Stimulated activated naive CD8-positive, alpha-beta T cell treated with anti-CD3 and anti-CD28 coated beads, Interleukin-15, Interleukin-2, amounts not matched to agents 100 U/mL and 50 U/mL, for 24 hours (primary cell): ENCODE measurements around the gene CXCR6.
"Not testable (repeated sequence)": the region's sequence is repeated elsewhere in the genome, so short reads cannot be mapped to it uniquely, and the experiment has no call there.

Source experiments
- ATAC-seq: fragments of 150-1000 bp; cut with Tn5 transposase; one replicate; pipeline ENCODE4 v1.10.0; 2021
- DNase-seq: peaks from one replicate; pipeline ENCODE4 v3.0.0; 2021

CXCR6 gene

DNA sequence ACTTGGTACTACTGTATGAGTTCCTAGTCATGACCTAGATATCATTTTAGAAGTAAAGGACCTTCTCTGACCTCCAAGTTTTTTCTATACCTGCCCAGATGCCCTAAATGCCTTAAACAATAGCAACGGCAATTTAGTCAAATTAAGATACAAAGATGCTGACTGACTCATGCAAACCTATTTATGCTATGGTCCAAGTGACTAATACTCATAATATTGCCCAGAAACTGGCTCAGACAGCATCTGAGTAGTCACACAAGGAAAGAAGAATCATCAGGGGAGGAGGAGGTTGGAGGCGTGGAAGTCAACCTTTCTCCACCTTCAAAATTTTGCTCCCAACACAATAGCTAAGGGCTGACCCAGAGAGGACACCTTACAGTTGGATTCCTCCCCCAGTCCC lies 45.5 kb downstream of the CXCR6 start:
- ATAC-seq: peak; percentile 48

DNA sequence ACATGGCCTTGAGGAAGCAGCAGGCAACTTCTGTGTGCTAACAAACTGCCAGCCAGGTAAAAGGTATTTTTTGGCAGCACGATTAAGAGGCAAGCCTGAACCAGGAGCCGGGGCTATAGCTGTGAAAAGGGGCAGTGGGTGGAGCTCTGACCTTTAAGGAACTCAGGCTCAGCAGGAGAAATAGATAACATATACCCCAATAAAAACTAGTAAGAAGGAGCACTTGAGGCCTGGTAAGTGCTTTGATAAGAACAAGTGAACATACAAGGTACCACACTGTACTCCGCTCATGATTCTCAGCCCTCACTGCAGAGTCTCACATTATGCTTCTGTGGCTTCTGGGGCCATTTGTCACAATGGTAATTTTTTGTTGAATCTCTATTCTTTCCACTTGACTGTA lies 46.9 kb downstream of the CXCR6 start:
- DNase-seq: no peak
- no peak for ATAC-seq

More for the DNA sequence above, 45.5 kb downstream of the CXCR6 start:
- DNase-seq: no peak

DNA sequence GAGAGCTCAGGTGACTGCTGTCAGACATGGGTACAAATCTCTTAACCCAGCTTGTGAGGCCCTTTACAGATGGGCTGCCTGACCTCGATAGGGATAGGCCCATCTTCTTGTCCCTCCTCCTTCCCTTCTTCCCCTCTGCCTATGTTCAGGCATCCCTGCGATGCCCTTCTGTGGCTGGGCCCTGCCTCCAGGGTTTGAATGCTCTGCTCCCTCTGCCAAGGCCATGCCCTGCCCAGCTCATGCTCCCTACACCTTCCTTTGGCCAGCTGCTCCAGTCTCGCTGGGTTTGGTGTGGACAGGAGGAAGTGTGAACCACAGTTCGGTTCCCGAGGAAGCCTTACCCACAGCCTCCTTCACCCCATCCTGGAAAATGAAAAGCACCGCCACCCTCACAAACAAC lies 48.1 kb downstream of the CXCR6 start:
- DNase-seq: no peak
- ATAC-seq: no peak

DNA sequence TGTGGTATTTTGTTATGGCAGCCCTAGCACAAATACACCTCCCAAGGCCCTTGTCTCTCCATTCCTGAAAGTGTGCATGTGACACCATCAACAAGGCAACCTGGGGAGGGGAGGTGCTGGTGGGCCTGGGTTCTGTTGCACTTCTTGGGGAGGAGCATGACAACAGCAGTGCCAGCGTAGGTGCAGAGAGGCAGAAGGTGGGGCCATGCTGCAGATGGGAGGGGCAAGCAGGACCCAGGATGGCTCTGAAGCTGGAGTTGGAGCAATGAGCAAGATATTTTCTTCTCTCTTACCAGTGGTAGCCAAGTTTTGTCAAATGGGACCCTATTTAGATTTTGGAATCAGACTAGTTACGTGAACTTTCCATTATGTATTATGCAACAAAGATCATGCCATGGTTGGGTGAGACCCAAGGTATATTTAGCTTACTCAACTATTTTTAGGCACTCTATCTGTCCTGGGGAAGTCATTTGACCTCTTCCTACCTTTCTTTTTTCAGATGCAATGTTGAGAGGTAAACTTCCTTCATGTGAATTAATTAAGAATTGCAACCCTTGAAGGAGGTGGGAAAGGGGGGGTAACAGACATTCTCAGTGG lies 49.0 kb downstream of the CXCR6 start:
- no peak for ATAC-seq
- no peak for DNase-seq

DNA sequence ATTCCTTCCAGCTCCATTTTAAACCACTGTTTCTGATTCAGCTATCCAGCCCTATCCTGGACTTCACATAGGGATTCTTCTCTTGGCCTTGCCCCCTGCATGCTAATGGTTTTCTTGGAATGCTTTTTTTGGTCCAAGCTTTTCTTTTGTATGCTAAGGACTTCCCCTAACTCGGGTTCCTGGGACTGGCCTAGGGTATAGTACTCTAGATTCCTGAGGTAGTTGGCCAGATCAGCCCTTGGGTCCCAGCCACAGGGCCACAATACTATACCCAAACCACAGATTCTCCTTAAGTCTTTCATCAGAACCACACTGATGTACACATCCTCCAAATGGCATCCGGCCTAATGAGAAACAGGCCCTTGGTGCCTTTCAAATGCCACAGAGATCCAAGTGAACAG lies 49.6 kb downstream of the CXCR6 start:
- DNase-seq (no peak), ATAC-seq (no peak)

DNA sequence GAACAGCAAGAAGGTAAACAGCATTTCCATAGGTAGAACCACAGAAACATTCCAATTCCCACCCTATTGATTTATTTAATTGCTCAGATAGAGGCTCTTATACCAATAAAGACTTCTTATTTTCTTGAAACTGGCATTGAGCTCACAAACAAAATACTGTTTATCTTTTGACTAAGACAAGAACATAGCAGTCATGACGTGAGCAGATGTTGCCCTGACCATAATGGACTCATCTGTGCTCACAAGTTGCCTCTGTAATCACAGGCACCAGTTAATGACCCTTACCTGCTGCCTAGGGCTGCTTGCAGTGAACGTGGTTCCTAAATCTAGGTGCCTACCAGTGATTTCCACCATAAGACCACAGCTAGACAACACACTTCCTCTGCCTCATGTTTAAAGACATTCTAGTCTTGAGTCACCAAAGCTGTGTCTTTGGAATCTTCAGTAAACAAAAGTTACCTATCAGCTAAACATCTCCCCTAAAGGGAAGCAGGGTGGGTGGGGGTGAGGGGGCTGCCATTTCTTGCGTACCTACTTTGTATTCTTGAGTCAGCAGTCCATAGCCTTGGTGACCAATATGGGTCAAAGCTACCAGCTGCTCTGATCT lies 50.3 kb downstream of the CXCR6 start:
- peak; percentile 11 for ATAC-seq
- DNase-seq: no peak

DNA sequence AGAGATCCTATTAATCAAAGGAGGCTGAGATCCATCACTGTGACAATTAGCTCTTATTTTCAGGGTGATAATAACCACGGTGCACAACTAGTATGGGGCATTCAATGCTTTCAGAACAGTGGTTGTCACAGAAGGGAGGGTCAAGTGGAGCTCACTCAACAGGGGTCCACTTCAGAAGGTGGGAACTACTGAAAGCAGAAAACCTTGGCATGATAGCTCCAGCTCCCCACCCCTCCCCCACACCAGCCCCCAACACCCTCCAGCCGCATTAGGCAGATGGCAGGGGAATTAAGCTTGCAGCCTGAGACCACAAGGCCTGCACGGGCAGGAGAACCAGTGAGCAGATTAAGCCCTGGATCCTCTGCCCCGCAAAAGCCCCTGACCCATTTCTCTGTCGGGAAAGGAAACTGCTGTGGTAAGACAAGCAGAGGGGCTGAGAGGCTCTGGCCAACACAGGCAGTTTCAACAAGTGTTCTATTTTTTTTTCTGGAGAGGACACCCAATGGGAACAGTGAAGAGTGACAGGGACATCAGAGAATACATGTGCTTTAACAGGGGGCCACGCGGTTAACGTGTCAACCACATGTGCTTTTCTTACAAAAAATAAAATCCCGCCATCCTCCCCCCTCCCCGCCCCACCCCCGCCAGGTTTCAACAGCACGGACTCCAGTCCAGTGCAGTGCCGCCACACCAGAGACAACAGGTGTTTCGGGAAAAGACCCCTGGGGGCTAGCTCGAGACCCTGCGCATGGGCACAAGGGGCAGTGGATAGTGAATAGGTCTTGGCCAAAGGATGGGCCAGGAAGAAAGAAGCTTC lies 51.4 kb downstream of the CXCR6 start:
- DNase-seq (peak; percentile 63), ATAC-seq (peak; percentile 53)

DNA sequence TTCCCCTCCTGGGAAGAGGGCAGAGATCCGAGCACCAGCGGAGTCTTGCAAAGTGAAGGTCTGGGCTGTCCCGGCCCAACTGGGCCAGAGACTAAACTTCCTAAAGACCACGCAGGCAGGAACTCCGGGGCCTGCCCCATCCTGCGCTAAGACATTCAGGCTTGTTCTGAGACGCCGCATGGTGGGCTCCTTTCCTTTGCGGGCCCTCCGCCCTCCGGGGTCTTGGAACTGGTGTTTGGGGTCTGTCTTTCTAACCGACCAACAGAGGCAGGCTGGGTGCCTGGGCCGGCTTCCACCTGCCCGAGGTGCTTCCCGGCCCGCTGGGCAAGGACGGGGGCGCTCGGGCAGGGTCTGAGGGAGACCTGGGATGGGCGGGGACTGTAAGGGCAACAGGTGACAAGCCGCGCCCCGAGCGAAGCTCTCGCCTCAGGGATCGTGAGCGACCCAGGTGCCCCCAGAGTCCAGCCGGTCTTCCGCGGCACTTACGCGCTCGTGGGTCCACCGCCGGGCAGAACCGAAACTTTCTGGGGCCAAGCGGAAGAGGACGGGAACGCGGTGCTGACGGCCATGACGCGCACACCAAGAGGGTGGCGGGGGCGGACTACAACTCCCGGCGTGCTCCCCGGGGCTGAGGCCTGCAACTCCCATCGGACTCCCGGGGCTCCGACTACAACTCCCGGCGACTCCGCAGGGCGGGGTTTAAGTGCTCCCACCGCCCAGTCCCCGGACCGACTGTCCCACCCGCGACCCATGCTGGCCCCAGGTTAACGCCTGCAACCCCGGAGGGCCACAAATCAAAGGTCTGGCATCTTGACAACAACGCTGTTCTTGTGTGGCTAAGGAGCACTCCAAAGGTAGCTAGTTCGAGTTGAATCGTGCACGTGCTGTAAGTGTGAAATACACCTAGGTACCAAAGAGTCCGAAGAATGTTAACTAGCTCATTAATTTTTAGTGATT lies 52.2 kb downstream of the CXCR6 start, which contains the start of gene FYCO1:
TSS of gene FYCO1 (minus strand) at position 589 of the 957 bp plus-strand sequence. CDS start 10,914 bp downstream, outside the sequence.
- DNase-seq (peak; percentile 93), ATAC-seq (peak; percentile 81)

DNA sequence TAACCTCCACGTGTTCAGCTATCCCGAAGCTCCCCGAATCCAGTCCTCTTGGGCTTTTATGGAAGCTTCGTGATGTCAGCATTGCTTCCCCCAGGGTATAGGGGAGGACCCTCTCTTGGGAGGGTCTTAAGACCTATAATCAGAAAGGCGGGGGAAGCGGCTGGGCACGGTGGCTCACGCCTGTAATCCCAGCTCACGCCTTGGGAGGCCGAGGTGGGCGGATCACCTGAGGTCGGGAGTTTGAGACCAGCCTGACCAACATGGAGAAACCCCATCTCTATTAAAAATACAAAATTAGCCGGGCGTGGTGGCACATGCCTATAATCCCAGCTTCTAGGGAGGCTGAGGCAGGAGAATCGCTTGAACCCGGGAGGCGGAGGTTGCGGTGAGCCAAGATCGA lies 54.2 kb downstream of the CXCR6 start:
- ATAC-seq, DNase-seq: not testable (repeated sequence)

DNA sequence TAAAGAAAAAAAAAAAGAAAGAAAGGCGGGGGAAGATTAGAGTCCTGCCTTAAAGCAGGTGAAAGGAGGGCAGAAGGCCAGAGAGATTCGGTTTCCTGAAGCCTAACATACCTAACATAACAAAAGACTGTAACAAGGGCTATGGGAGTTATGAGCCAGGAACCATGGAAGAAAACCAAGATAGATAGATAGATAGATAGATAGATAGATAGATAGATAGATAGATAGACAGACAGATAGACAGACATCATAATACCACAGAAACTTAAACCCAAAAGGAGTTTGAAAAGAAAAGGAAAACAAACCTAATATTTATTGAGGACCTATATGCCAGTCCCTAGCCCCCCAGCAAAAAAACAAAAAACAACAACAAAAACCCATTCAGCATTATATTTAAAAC lies 54.7 kb downstream of the CXCR6 start:
- DNase-seq: no peak
- no peak for ATAC-seq
